Activated naive CD4-positive, alpha-beta T cell (primary cell): ENCODE measurements around the gene ALDH3B1.
"Not testable (repeated sequence)": the region's sequence is repeated elsewhere in the genome, so short reads cannot be mapped to it uniquely, and the experiment has no call there.

ENCODE experiments used
- DNase-seq, 4 experiments: peaks; one replicate each; lab custom pipeline; 2025; lab: John Stamatoyannopoulos, UW

Gene ALDH3B1

GRCh38 chr11:68010090-68011041 is at the start of gene ALDH3B1:
Gene ALDH3B1, plus strand, starts transcription at chr11:68010327. Its CDS starts 4,971 bp downstream, at chr11:68015298.
- no peak for DNase-seq

- DNase-seq, result not testable (repeated sequence)
These were observed 46.9 kb upstream of the ALDH3B1 start for GRCh38 chr11:67963217-67963616.

GRCh38 chr11:67963879-67964278 is 46.2 kb upstream of the ALDH3B1 start:
- DNase-seq, result not testable (repeated sequence)

- DNase-seq, result not testable (repeated sequence)
These were observed 45.4 kb upstream of the ALDH3B1 start for GRCh38 chr11:67964746-67965145.

- not testable (repeated sequence) for DNase-seq
These were observed 44.2 kb upstream of the ALDH3B1 start for GRCh38 chr11:67965830-67966348.

GRCh38 chr11:67974746-67975145 is 35.4 kb upstream of the ALDH3B1 start:
- DNase-seq, result not testable (repeated sequence)

GRCh38 chr11:67978766-67979418 is 31.2 kb upstream of the ALDH3B1 start:
- not testable (repeated sequence) for DNase-seq

- not testable (repeated sequence) for DNase-seq
These were observed 28.9 kb upstream of the ALDH3B1 start for GRCh38 chr11:67981226-67981625.

GRCh38 chr11:67982255-67982857 is 27.8 kb upstream of the ALDH3B1 start:
- not testable (repeated sequence) for DNase-seq

- no peak for DNase-seq
These were observed 26.2 kb upstream of the ALDH3B1 start for GRCh38 chr11:67983951-67984350.

GRCh38 chr11:67985302-67985701 is 24.8 kb upstream of the ALDH3B1 start:
- not testable (repeated sequence) for DNase-seq

- not testable (repeated sequence) for DNase-seq
These were observed 19.4 kb upstream of the ALDH3B1 start for GRCh38 chr11:67990546-67991346.

- DNase-seq, result not testable (repeated sequence)
These were observed 18.6 kb upstream of the ALDH3B1 start for GRCh38 chr11:67991347-67992121.

- peak in 2 of 4 experiments; percentile 23 to 38 for DNase-seq
These were observed 16.3 kb upstream of the ALDH3B1 start for GRCh38 chr11:67993821-67994220.

- not testable (repeated sequence) for DNase-seq
These were observed 15.7 kb upstream of the ALDH3B1 start for GRCh38 chr11:67994387-67994786.

- DNase-seq, result not testable (repeated sequence)
These were observed 15.0 kb upstream of the ALDH3B1 start for GRCh38 chr11:67995129-67995528.

GRCh38 chr11:67995579-67995978 is 14.5 kb upstream of the ALDH3B1 start:
- not testable (repeated sequence) for DNase-seq

- DNase-seq, result no peak
These were observed 14.1 kb upstream of the ALDH3B1 start for GRCh38 chr11:67996051-67996450.

GRCh38 chr11:67996622-67997474 is 13.3 kb upstream of the ALDH3B1 start:
- peak in 2 of 4 experiments; percentile 11 to 17 for DNase-seq
